HepG2 (cell line): Measurements from ENCODE around the gene VAV2. TPM values are rescaled to one million over a fixed set of nuclear protein-coding genes. Genes with fewer than 3 reads are reported as not detected.
A peak's percentile ranks its signal among the peaks of the same experiment; 100 is the strongest.

Source experiments
- ELF4 ChIP-seq: sonication (generic); formaldehyde crosslinking; IDR thresholded peaks from 2 replicates; pipeline ENCODE4 v1.5.0; 2020; ENCODE audit warnings: missing genetic modification reagents, mild to moderate bottlenecking, moderate library complexity, borderline replicate concordance
- FIP1L1 ChIP-seq: fragments of 200-400 bp; formaldehyde crosslinking; IDR thresholded peaks from 2 replicates; pipeline ENCODE4 v1.6.1; 2018; ENCODE audit warnings: low read depth, mild to moderate bottlenecking, low read length, moderate library complexity, borderline replicate concordance; ENCODE audit not compliant: insufficient read depth
- GPN1 ChIP-seq: sonication (generic); formaldehyde crosslinking; IDR thresholded peaks from 2 replicates; pipeline ENCODE4 v1.5.1; 2020; ENCODE audit warnings: missing genetic modification reagents, borderline replicate concordance
- MAZ ChIP-seq, 2 experiments: sonication (generic) in 1 of 2; formaldehyde crosslinking in 1 of 2; IDR thresholded peaks; 2 replicates each; pipeline versions ENCODE4 v1.5.0 to v1.6.1; 2012 to 2020; ENCODE audit warnings: low read depth in 2 of 2, mild to moderate bottlenecking in 2 of 2, borderline replicate concordance in 1 of 2, improper control_type of control experiment in 1 of 2, low read length in 1 of 2, missing genetic modification reagents in 1 of 2, moderate library complexity in 1 of 2
- MEIS2 ChIP-seq: sonication (generic); formaldehyde crosslinking; IDR thresholded peaks from 2 replicates; pipeline ENCODE4 v1.9.0; 2021; ENCODE audit warnings: mild to moderate bottlenecking, missing genetic modification reagents
- MIXL1 ChIP-seq: IDR thresholded peaks from 2 replicates; pipeline ENCODE4 v1.6.1; 2016
- NFATC3 ChIP-seq: sonication (generic); formaldehyde crosslinking; IDR thresholded peaks from 2 replicates; pipeline ENCODE4 v1.5.1; 2020; ENCODE audit warnings: mild to moderate bottlenecking, missing genetic modification reagents
- NR1H2 ChIP-seq: sonication (generic); formaldehyde crosslinking; IDR thresholded peaks from 2 replicates; pipeline ENCODE4 v1.8.1; 2022; ENCODE audit warnings: low read depth, missing genetic modification reagents, borderline replicate concordance
- PAX8 ChIP-seq: sonication (generic); formaldehyde crosslinking; IDR thresholded peaks from 2 replicates; pipeline ENCODE4 v1.8.0; 2022; ENCODE audit warnings: mild to moderate bottlenecking, missing genetic modification reagents, borderline replicate concordance
- TAF15 ChIP-seq: fragments of 200-400 bp; formaldehyde crosslinking; IDR thresholded peaks from one replicate; pipeline ENCODE4 v1.6.1; 2018; ENCODE audit warnings: mild to moderate bottlenecking, low read depth, low read length; ENCODE audit not compliant: poor library complexity, severe bottlenecking
- ZFP37 ChIP-seq: sonication (generic); formaldehyde crosslinking; IDR thresholded peaks from 2 replicates; pipeline ENCODE4 v1.4.0; 2020; ENCODE audit warnings: missing genetic modification reagents, borderline replicate concordance
- ZKSCAN1 ChIP-seq: fragments of 150-350 bp; IDR thresholded peaks from 2 replicates; pipeline ENCODE4 v1.6.1; 2014; ENCODE audit warnings: low read length
- ZNF33A ChIP-seq: sonication (generic); formaldehyde crosslinking; IDR thresholded peaks from 2 replicates; pipeline ENCODE4 v1.5.1; 2020; ENCODE audit warnings: missing genetic modification reagents, mild to moderate bottlenecking, moderate library complexity, borderline replicate concordance
- ZNF773 ChIP-seq: sonication (generic); formaldehyde crosslinking; IDR thresholded peaks from 2 replicates; pipeline ENCODE4 v1.4.0; 2020; ENCODE audit warnings: missing genetic modification reagents, borderline replicate concordance
- ZSCAN5A ChIP-seq: sonication (generic); formaldehyde crosslinking; IDR thresholded peaks from 2 replicates; pipeline ENCODE4 v1.8.0; 2022; ENCODE audit warnings: mild to moderate bottlenecking, missing genetic modification reagents, borderline replicate concordance
- polyA plus RNA-seq, 8 experiments: library from polyadenylated mRNA; depleted of rRNA in 3 of 8; stranded (reverse) in 7 of 8; unstranded in 1 of 8; fragments of >200 nt; fragmentation: Illumina TruSeq in 4 of 8; extraction: Trizol in 4 of 8; gene quantifications; 2 replicates each; pipeline versions ENCODE4 v1.2.1 to v1.2.3, GENCODE V29; 2011 to 2016; ENCODE audit warnings: low read depth in 4 of 8, missing spikeins in 1 of 8, mixed read lengths in 1 of 8; ENCODE audit not compliant: insufficient read depth in 1 of 8
- total RNA-seq, 5 experiments: library from RNA; depleted of rRNA; stranded (reverse); fragments of >200 nt; fragmentation: Illumina TruSeq; extraction: Trizol; gene quantifications; 2 replicates each; pipeline ENCODE4 v1.2.3, GENCODE V29; 2016; ENCODE audit warnings: low read depth in 1 of 5
- TF ChIP-seq, protein P1 (sequence below): sonication (generic); formaldehyde crosslinking; IDR thresholded peaks from 2 replicates; pipeline ENCODE4 v1.4.0; 2020; ENCODE audit warnings: mild to moderate bottlenecking, missing genetic modification reagents
- TF ChIP-seq, protein P2 (sequence below): sonication (generic); formaldehyde crosslinking; IDR thresholded peaks from 2 replicates; pipeline ENCODE4 v1.8.0; 2022; ENCODE audit warnings: missing genetic modification reagents, mild to moderate bottlenecking, inconsistent platforms, borderline replicate concordance

Gene VAV2
- total and polyA plus RNA-seq, 2 of the 13 experiments (the other 11 are each of a cell fraction or from before 2014, with no cell fraction given), result 22.5 to 22.9 TPM

- TF ChIP-seq, protein P1, sequence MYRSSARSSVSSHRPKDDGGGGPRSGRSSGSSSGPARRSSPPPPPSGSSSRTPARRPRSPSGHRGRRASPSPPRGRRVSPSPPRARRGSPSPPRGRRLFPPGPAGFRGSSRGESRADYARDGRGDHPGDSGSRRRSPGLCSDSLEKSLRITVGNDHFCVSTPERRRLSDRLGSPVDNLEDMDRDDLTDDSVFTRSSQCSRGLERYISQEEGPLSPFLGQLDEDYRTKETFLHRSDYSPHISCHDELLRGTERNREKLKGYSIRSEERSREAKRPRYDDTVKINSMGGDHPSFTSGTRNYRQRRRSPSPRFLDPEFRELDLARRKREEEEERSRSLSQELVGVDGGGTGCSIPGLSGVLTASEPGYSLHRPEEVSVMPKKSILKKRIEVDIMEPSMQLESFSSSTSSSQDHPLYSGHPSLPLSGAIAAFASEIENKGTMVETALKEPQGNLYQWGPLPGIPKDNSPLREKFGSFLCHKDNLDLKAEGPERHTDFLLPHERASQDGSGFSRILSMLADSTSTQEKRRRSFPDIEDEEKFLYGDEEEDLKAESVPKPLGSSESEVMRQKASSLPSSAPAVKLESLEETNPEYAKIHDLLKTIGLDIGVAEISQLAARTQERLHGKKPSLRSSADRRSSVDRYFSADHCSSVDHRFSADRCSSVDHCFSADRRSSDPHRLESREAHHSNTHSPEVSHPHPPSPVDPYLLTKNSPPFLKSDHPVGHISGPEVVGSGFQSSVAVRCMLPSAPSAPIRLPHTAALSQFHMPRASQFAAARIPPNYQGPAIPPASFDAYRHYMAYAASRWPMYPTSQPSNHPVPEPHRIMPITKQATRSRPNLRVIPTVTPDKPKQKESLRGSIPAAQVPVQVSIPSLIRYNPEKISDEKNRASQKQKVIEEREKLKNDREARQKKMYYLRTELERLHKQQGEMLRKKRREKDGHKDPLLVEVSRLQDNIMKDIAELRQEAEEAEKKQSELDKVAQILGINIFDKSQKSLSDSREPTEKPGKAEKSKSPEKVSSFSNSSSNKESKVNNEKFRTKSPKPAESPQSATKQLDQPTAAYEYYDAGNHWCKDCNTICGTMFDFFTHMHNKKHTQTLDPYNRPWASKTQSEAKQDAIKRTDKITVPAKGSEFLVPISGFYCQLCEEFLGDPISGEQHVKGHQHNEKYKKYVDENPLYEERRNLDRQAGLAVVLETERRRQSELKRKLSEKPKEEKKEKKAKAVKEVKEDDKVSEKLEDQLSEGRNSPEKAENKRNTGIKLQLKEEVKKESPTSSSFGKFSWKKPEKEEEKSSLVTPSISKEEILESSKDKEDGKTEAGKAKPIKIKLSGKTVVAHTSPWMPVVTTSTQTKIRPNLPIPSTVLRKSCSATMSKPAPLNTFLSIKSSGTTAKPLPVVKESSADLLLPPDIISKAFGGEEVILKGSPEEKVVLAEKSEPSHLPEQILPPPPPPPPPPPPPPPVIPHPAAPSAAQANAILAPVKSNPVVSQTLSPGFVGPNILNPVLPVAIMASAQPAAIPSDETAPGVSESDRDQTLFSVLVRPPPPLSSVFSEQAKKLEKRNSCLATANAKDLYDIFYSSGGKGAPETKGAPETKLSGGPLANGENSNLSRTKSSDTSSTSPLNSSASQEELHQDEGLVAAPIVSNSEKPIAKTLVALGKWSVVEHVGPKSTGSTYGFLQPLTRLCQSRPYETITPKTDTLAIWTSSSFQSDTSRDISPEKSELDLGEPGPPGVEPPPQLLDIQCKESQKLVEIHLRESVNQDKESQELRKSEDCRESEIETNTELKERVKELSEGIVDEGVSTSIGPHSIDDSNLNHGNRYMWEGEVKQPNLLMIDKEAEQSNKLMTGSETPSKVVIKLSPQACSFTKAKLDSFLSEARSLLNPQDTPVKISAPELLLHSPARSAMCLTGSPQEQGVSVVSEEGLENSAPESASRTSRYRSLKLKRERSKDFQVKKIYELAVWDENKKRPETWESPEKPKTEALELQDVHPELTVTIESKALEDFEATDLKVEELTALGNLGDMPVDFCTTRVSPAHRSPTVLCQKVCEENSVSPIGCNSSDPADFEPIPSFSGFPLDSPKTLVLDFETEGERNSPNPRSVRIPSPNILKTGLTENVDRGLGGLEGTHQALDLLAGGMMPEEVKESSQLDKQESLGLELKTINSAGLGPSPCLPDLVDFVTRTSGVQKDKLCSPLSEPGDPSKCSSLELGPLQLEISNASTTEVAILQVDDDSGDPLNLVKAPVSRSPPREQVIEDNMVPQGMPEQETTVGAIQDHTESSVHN, result no peak; the same call in 1 of the 2 replicates
- TF ChIP-seq ZNF33A (CRISPR knock-in tag), result no peak
- no peak for TF ChIP-seq ZNF773
- TF ChIP-seq NR1H2 (CRISPR knock-in tag), result peak; percentile 48; the same call in 1 of the 2 replicates
- TF ChIP-seq, protein P2, sequence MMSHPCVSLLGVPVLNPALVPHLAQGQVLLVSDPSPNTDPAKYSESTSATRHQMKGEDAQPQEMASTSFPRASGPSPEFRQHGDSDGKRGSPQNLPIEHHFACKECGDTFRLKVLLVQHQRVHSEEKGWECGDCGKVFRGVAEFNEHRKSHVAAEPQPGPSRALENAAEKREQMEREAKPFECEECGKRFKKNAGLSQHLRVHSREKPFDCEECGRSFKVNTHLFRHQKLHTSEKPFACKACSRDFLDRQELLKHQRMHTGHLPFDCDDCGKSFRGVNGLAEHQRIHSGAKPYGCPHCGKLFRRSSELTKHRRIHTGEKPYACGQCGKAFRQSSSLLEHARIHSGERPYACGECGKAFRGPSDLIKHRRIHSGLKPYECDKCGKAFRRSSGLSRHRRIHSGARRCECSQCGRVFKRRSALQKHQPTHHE, result no peak; the same call in 1 of the 2 replicates
- no peak for TF ChIP-seq TAF15
- TF ChIP-seq ZKSCAN1, result peak; percentile 57; the same call in 1 of the 2 replicates
- TF ChIP-seq FIP1L1, result no peak
- no peak for TF ChIP-seq NFATC3 (CRISPR knock-in tag)
- peak; percentile 41; the same call in 1 of the 2 replicates for TF ChIP-seq MAZ (IDR thresholded peaks at IDR 0.05; ENCODE audit: borderline replicate concordance, low read depth, low read length)
- TF ChIP-seq MAZ (CRISPR knock-in tag; IDR thresholded peaks at IDR 0.05; ENCODE audit: low read depth), result peak; percentile 84
- TF ChIP-seq PAX8 (CRISPR knock-in tag), result no peak
- TF ChIP-seq ZSCAN5A, result no peak
- peak; percentile 96 for TF ChIP-seq MEIS2 (CRISPR knock-in tag)
- no peak for TF ChIP-seq GPN1 (CRISPR knock-in tag)
- no peak for TF ChIP-seq ELF4 (CRISPR knock-in tag)
- TF ChIP-seq MIXL1 (CRISPR knock-in tag), result no peak
- no peak for TF ChIP-seq ZFP37 (CRISPR knock-in tag)
Measured at GRCh38 chr9:133768859-133769510, 223.1 kb downstream of the VAV2 start (continued).
